Astrocyte (in vitro differentiated cells and primary cell): Measurements from ENCODE around the gene CCR5AS.

ENCODE experiments used
- DNase-seq: peaks from one replicate; pipeline ENCODE4 v3.0.0-alpha.2; 2010; ENCODE audit warnings: low read depth
- FAIRE-seq: peaks from 2 replicates; lab custom pipeline; 2011; peaks lifted over from hg19 to GRCh38; lab: Jason Lieb, UNC
- H2AFZ ChIP-seq: 2 replicates; pipeline ENCODE4 v1.6.0; 2012; ENCODE audit warnings: low read depth, low read length, inconsistent platforms
- H3K27ac ChIP-seq: 2 replicates; pipeline ENCODE4 v1.5.1; 2011; ENCODE audit warnings: low read depth, low read length, inconsistent platforms
- H3K27me3 ChIP-seq: 2 replicates; pipeline ENCODE4 v1.6.0; 2011; ENCODE audit warnings: low read length, inconsistent platforms; ENCODE audit not compliant: insufficient read depth
- H3K36me3 ChIP-seq: 2 replicates; pipeline ENCODE4 v1.5.1; 2011; ENCODE audit warnings: low read length, inconsistent platforms; ENCODE audit not compliant: insufficient read depth
- H3K4me1 ChIP-seq: 2 replicates; pipeline ENCODE4 v1.5.1; 2011; ENCODE audit warnings: low read length, inconsistent platforms; ENCODE audit not compliant: insufficient read depth
- H3K4me2 ChIP-seq: 2 replicates; pipeline ENCODE4 v1.6.0; 2012; ENCODE audit warnings: low read length, inconsistent platforms
- H3K4me3 ChIP-seq: 2 replicates; pipeline ENCODE4 v1.5.1; 2011; ENCODE audit warnings: low read depth, mild to moderate bottlenecking, low read length, inconsistent platforms; ENCODE audit not compliant: insufficient read depth
- H3K79me2 ChIP-seq: 2 replicates; pipeline ENCODE4 v1.6.0; 2012; ENCODE audit warnings: mild to moderate bottlenecking, low read length, inconsistent platforms; ENCODE audit not compliant: insufficient read depth
- H3K9ac ChIP-seq: 2 replicates; pipeline ENCODE4 v1.6.0; 2012; ENCODE audit warnings: mild to moderate bottlenecking, low read length, inconsistent platforms
- H3K9me3 ChIP-seq: 2 replicates; pipeline ENCODE4 v1.5.1; 2012; ENCODE audit warnings: low read depth, mild to moderate bottlenecking, low read length, inconsistent platforms; ENCODE audit not compliant: insufficient read depth
- H4K20me1 ChIP-seq: 2 replicates; pipeline ENCODE4 v1.6.0; 2012; ENCODE audit warnings: low read length, inconsistent platforms; ENCODE audit not compliant: insufficient read depth
- H3K27ac Mint-ChIP-seq: one replicate; pipeline ENCODE4 v1.8.0; 2021; ENCODE audit warnings: mild to moderate bottlenecking, mixed read lengths; ENCODE audit not compliant: unreplicated experiment
- H3K27me3 Mint-ChIP-seq: one replicate; pipeline ENCODE4 v1.8.0; 2021; ENCODE audit warnings: low read depth, mixed read lengths; ENCODE audit not compliant: unreplicated experiment
- H3K36me3 Mint-ChIP-seq: one replicate; pipeline ENCODE4 v1.8.0; 2021; ENCODE audit warnings: low read depth, mixed read lengths; ENCODE audit not compliant: unreplicated experiment
- H3K4me1 Mint-ChIP-seq: one replicate; pipeline ENCODE4 v1.8.0; 2021; ENCODE audit warnings: low read depth, mixed read lengths; ENCODE audit not compliant: unreplicated experiment
- H3K4me3 Mint-ChIP-seq: one replicate; pipeline ENCODE4 v1.8.0; 2021; ENCODE audit warnings: mild to moderate bottlenecking, moderate library complexity, mixed read lengths; ENCODE audit not compliant: unreplicated experiment
- H3K9me3 Mint-ChIP-seq: one replicate; pipeline ENCODE4 v1.8.0; 2021; ENCODE audit warnings: mild to moderate bottlenecking, mixed read lengths; ENCODE audit not compliant: unreplicated experiment
- EZH2 ChIP-seq: IDR thresholded peaks from 2 replicates; pipeline ENCODE4 v1.6.1; 2012; ENCODE audit warnings: mild to moderate bottlenecking, low read length, inconsistent platforms; ENCODE audit not compliant: insufficient read depth
- TF ChIP-seq, protein P1 (sequence below): IDR thresholded peaks from 2 replicates; pipeline ENCODE4 v1.5.1; 2011; ENCODE audit warnings: low read depth, mild to moderate bottlenecking, inconsistent platforms, low read length, moderate library complexity; ENCODE audit not compliant: insufficient read depth

The CCR5AS gene

DNA sequence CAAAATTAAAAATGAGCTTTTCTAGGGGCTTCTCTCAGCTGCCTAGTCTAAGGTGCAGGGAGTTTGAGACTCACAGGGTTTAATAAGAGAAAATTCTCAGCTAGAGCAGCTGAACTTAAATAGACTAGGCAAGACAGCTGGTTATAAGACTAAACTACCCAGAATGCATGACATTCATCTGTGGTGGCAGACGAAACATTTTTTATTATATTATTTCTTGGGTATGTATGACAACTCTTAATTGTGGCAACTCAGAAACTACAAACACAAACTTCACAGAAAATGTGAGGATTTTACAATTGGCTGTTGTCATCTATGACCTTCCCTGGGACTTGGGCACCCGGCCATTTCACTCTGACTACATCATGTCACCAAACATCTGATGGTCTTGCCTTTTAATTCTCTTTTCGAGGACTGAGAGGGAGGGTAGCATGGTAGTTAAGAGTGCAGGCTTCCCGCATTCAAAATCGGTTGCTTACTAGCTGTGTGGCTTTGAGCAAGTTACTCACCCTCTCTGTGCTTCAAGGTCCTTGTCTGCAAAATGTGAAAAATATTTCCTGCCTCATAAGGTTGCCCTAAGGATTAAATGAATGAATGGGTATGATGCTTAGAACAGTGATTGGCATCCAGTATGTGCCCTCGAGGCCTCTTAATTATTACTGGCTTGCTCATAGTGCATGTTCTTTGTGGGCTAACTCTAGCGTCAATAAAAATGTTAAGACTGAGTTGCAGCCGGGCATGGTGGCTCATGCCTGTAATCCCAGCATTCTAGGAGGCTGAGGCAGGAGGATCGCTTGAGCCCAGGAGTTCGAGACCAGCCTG lies 35.1 kb downstream of the CCR5AS start:
- no peak for DNase-seq
- no peak for FAIRE-seq
- Histone ChIP-seq H3K4me3 (no peak overlapping the region), H4K20me1 (no peaks in the 10 kb centered on the region), H3K9ac (no peak overlapping the region), H3K4me2 (no peak overlapping the region), H3K79me2 (no peaks in the 10 kb centered on the region), H3K27ac (no peak overlapping the region), H3K4me1 (no peaks in the 10 kb centered on the region), H2AFZ (no peak overlapping the region), H3K36me3 (no peaks in the 10 kb centered on the region), H3K9me3 (no peaks in the 10 kb centered on the region), H3K27me3 (peaks cover 63% of the 10 kb centered on the region)
- no peak overlapping the region for H3K4me3 Mint-ChIP-seq
- H3K36me3 Mint-ChIP-seq = no peaks in the 10 kb centered on the region
- peaks cover 34% of the 10 kb centered on the region for H3K27me3 Mint-ChIP-seq
- H3K9me3 Mint-ChIP-seq = no peaks in the 10 kb centered on the region
- H3K27ac Mint-ChIP-seq = no peak overlapping the region
- H3K4me1 Mint-ChIP-seq = peaks cover 7% of the 10 kb centered on the region
- TF ChIP-seq, protein P1, sequence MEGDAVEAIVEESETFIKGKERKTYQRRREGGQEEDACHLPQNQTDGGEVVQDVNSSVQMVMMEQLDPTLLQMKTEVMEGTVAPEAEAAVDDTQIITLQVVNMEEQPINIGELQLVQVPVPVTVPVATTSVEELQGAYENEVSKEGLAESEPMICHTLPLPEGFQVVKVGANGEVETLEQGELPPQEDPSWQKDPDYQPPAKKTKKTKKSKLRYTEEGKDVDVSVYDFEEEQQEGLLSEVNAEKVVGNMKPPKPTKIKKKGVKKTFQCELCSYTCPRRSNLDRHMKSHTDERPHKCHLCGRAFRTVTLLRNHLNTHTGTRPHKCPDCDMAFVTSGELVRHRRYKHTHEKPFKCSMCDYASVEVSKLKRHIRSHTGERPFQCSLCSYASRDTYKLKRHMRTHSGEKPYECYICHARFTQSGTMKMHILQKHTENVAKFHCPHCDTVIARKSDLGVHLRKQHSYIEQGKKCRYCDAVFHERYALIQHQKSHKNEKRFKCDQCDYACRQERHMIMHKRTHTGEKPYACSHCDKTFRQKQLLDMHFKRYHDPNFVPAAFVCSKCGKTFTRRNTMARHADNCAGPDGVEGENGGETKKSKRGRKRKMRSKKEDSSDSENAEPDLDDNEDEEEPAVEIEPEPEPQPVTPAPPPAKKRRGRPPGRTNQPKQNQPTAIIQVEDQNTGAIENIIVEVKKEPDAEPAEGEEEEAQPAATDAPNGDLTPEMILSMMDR = no peak
- no peak for TF ChIP-seq EZH2

DNA sequence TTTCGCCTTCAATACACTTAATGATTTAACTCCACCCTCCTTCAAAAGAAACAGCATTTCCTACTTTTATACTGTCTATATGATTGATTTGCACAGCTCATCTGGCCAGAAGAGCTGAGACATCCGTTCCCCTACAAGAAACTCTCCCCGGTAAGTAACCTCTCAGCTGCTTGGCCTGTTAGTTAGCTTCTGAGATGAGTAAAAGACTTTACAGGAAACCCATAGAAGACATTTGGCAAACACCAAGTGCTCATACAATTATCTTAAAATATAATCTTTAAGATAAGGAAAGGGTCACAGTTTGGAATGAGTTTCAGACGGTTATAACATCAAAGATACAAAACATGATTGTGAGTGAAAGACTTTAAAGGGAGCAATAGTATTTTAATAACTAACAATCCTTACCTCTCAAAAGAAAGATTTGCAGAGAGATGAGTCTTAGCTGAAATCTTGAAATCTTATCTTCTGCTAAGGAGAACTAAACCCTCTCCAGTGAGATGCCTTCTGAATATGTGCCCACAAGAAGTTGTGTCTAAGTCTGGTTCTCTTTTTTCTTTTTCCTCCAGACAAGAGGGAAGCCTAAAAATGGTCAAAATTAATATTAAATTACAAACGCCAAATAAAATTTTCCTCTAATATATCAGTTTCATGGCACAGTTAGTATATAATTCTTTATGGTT lies 35.9 kb downstream of the CCR5AS start, which contains the start of gene CCR5:
TSS of gene CCR5 (plus strand) at position 108 of the 680 bp plus-strand sequence. CDS start 1,957 bp downstream, outside the sequence.
- Histone ChIP-seq H3K4me2 (no peak within 1 kb of the TSS), H2AFZ (no peak within 1 kb of the TSS), H3K9ac (no peak within 1 kb of the TSS), H3K4me3 (no peak within 1 kb of the TSS), H3K4me1 (no peaks in the 10 kb centered on the region), H4K20me1 (no peaks in the 10 kb centered on the region), H3K9me3 (no peaks in the 10 kb centered on the region), H3K27ac (no peak within 1 kb of the TSS), H3K36me3 (no peaks in the 10 kb centered on the region), H3K27me3 (peaks cover 58% of the 10 kb centered on the region), H3K79me2 (no peaks in the 10 kb centered on the region)
- H3K9me3 Mint-ChIP-seq = no peaks in the 10 kb centered on the region
- no peak for DNase-seq
- H3K27me3 Mint-ChIP-seq = peaks cover 41% of the 10 kb centered on the region
- peaks cover 7% of the 10 kb centered on the region for H3K4me1 Mint-ChIP-seq
- H3K27ac Mint-ChIP-seq = no peak within 1 kb of the TSS
- H3K4me3 Mint-ChIP-seq = no peak within 1 kb of the TSS
- H3K36me3 Mint-ChIP-seq = no peaks in the 10 kb centered on the region
- no peak for FAIRE-seq
- TF ChIP-seq, protein P1 = no peak
- no peak for TF ChIP-seq EZH2
